Measurements from ENCODE around the gene H2BW1.

- TF ChIP-seq POLR2A (IDR thresholded peaks at IDR 0.05) = no peak
- no peak for TF ChIP-seq CTCF (IDR thresholded peaks at IDR 0.05)
- TF ChIP-seq EP300 (IDR thresholded peaks at IDR 0.05) = no peak
Observed at GRCh38 chrX:104041003-104041402, 27.5 kb upstream of the H2BW1 start.
